CD8-positive, alpha-beta memory T cell (primary cell): ENCODE measurements around the gene CDK8. TPM values are rescaled to one million over a fixed set of nuclear protein-coding genes. Genes with fewer than 3 reads are reported as not detected.
"Not testable (repeated sequence)": the region's sequence is repeated elsewhere in the genome, so short reads cannot be mapped to it uniquely, and the experiment has no call there.

Experiments used
- CTCF ChIA-PET: fragments of 350-600 bp; sonication (Branson Sonifier 250); formaldehyde crosslinking; loops from one replicate; lab custom pipeline; 2021; ENCODE audit warnings: antibody characterized with exemption; lab: Charles Lee
- POLR2A ChIA-PET: fragments of 350-600 bp; sonication (Branson Sonifier 250); formaldehyde crosslinking; loops from one replicate; lab custom pipeline; 2021; ENCODE audit warnings: antibody characterized with exemption; lab: Charles Lee
- DNase-seq, 5 donors: peaks; one replicate each; pipeline versions ENCODE4 v3.0.0 to v3.0.0-alpha.2; 2020 to 2022; ENCODE audit warnings: mixed read lengths in 1 of 5
- H3K27ac ChIP-seq: one replicate; pipeline ENCODE4 v1.7.0; 2013; ENCODE audit warnings: low read depth, mild to moderate bottlenecking, low read length, moderate library complexity
- H3K27me3 ChIP-seq: 2 replicates; pipeline ENCODE4 v1.7.0; 2013; ENCODE audit warnings: low read length, mild to moderate bottlenecking; ENCODE audit not compliant: insufficient read depth, poor library complexity, severe bottlenecking
- H3K36me3 ChIP-seq: 2 replicates; pipeline ENCODE4 v1.7.0; 2013; ENCODE audit warnings: mild to moderate bottlenecking, low read length, moderate library complexity; ENCODE audit not compliant: insufficient read depth
- H3K4me1 ChIP-seq: 2 replicates; pipeline ENCODE4 v1.7.0; 2013; ENCODE audit warnings: mild to moderate bottlenecking, low read length, moderate library complexity; ENCODE audit not compliant: insufficient read depth
- H3K4me3 ChIP-seq: 2 replicates; pipeline ENCODE4 v1.7.0; 2013; ENCODE audit warnings: mild to moderate bottlenecking, low read length
- H3K9me3 ChIP-seq: 2 replicates; pipeline ENCODE4 v1.7.0; 2013; ENCODE audit warnings: mild to moderate bottlenecking, low read length
- H3K27ac Mint-ChIP-seq, 8 donors: one replicate each; pipeline ENCODE4 v1.8.0; 2020 to 2021; ENCODE audit warnings: mixed read lengths in 8 of 8, mild to moderate bottlenecking in 6 of 8, inconsistent platforms in 3 of 8, moderate library complexity in 3 of 8
- H3K27me3 Mint-ChIP-seq, 2 donors: one replicate each; pipeline ENCODE4 v1.8.0; 2020 to 2021; ENCODE audit warnings: mixed read lengths in 2 of 2, mild to moderate bottlenecking in 1 of 2, moderate library complexity in 1 of 2
- H3K36me3 Mint-ChIP-seq, 3 donors: one replicate each; pipeline ENCODE4 v1.8.0; 2020 to 2021; ENCODE audit warnings: mixed read lengths in 3 of 3, inconsistent platforms in 1 of 3, mild to moderate bottlenecking in 1 of 3
- H3K4me1 Mint-ChIP-seq, 3 donors: one replicate each; pipeline ENCODE4 v1.8.0; 2020 to 2021; ENCODE audit warnings: mixed read lengths in 3 of 3, inconsistent platforms in 1 of 3, mild to moderate bottlenecking in 1 of 3
- H3K4me3 Mint-ChIP-seq, 7 donors: one replicate each; pipeline ENCODE4 v1.8.0; 2020 to 2021; ENCODE audit warnings: mixed read lengths in 7 of 7, mild to moderate bottlenecking in 6 of 7, moderate library complexity in 4 of 7, inconsistent platforms in 2 of 7
- H3K9me3 Mint-ChIP-seq, 5 donors: one replicate each; pipeline ENCODE4 v1.8.0; 2020 to 2022; ENCODE audit warnings: mixed read lengths in 5 of 5, mild to moderate bottlenecking in 3 of 5, moderate library complexity in 2 of 5, inconsistent platforms in 1 of 5
- polyA plus RNA-seq: library from polyadenylated mRNA; unstranded; fragments of 300-500 nt; fragmentation: Illumina TruSeq; gene quantifications from one replicate; pipeline ENCODE4 v1.2.3, GENCODE V29; 2021
- total RNA-seq, 2 experiments: library from RNA; stranded (reverse); gene quantifications; one replicate each; pipeline ENCODE4 v1.2.3, GENCODE V29; 2021

CDK8 gene
- total and polyA plus RNA-seq, 3 experiments from 2014 or later = 4.8 to 28.0 (median 27.9) TPM

DNA sequence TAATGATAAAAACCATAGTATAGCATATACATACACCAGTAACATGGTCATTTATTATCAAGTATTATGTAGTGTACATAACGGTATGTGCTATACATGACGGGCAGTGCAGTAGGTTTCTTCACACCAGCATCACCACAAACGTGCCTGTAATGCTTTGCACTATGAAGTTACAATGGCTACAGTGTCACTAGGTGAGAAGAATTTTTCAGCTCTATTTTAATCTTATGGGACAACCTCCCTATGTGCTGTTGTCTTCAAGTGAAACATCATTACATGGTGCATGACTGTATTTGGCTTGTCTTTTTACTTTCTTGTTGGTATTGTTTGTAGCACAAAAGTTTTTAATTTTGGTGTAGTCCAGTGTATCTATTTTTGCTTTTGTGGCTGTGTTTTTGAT is 18.7 kb downstream of the CDK8 start:
- Histone ChIP-seq H3K36me3 (no peaks in the 10 kb centered on the region), H3K27me3 (no peaks in the 10 kb centered on the region), H3K9me3 (no peaks in the 10 kb centered on the region), H3K27ac (no peak overlapping the region), H3K4me3 (no peak overlapping the region), H3K4me1 (no peaks in the 10 kb centered on the region)
- Mint-ChIP-seq H3K9me3 (no peaks in the 10 kb centered on the region), H3K4me3 (no peak overlapping the region), H3K27me3 (no peaks in the 10 kb centered on the region), H3K4me1 (peaks cover 32 to 60% (median 46%) of the 10 kb centered on the region in 3 donors), H3K36me3 (no peaks in the 10 kb centered on the region), H3K27ac (no peak overlapping the region)
- no peak for DNase-seq
- CTCF ChIA-PET = interaction anchor here (1.2 kb wide), 1 partner anchor 20 kb away, joined by 3 read pairs; no protein-coding TSS in a partner anchor
- POLR2A ChIA-PET = no interaction called here

DNA sequence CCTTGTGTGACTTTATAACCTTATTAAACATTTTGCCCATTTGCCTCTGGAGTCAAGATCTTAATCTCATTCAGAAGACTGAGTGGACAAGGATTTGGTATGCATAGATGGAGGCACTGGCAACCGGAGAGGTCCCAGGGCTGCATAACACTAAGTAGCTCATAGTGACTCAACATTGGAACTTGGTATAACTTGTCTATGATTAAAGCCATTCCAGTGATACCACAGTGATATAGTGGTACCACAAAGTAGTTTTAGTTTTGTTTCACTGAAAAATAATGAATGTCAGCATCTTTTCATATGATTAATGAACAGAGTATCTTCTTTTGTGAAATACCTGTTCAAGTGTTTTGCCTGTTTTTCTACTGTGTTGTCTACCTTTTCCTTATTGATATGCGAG is 26.4 kb downstream of the CDK8 start:
- Histone ChIP-seq H3K36me3 (peaks cover 6% of the 10 kb centered on the region), H3K27ac (no peak overlapping the region), H3K4me1 (no peaks in the 10 kb centered on the region), H3K9me3 (no peaks in the 10 kb centered on the region), H3K4me3 (no peak overlapping the region), H3K27me3 (no peaks in the 10 kb centered on the region)
- Mint-ChIP-seq H3K4me1 (peaks cover 12 to 28% (median 22%) of the 10 kb centered on the region in 3 donors), H3K9me3 (no peaks in the 10 kb centered on the region), H3K27ac (peak overlapping the region in 1 of 8 donors; percentile 70), H3K27me3 (no peaks in the 10 kb centered on the region), H3K36me3 (peaks cover 2 to 17% (median 4%) of the 10 kb centered on the region in 3 donors), H3K4me3 (no peak overlapping the region)
- ChIA-PET POLR2A (no interaction called here), CTCF (no interaction called here)
- no peak for DNase-seq

GRCh38 chr13:26280822-26281221 is 26.9 kb downstream of the CDK8 start:
- peaks cover 16 to 31% (median 22%) of the 10 kb centered on the region in 3 donors for H3K4me1 Mint-ChIP-seq
- peaks cover 2 to 17% (median 4%) of the 10 kb centered on the region in 3 donors for H3K36me3 Mint-ChIP-seq
- DNase-seq = no peak
- ChIA-PET POLR2A (no interaction called here), CTCF (no interaction called here)
- peak overlapping the region in 1 of 8 donors; percentile 70 for H3K27ac Mint-ChIP-seq
- Histone ChIP-seq H3K27ac (no peak overlapping the region), H3K27me3 (no peaks in the 10 kb centered on the region), H3K4me1 (no peaks in the 10 kb centered on the region), H3K4me3 (no peak overlapping the region), H3K36me3 (peaks cover 6% of the 10 kb centered on the region), H3K9me3 (no peaks in the 10 kb centered on the region)
- H3K9me3 Mint-ChIP-seq = no peaks in the 10 kb centered on the region
- H3K4me3 Mint-ChIP-seq = no peak overlapping the region
- H3K27me3 Mint-ChIP-seq = no peaks in the 10 kb centered on the region

DNA sequence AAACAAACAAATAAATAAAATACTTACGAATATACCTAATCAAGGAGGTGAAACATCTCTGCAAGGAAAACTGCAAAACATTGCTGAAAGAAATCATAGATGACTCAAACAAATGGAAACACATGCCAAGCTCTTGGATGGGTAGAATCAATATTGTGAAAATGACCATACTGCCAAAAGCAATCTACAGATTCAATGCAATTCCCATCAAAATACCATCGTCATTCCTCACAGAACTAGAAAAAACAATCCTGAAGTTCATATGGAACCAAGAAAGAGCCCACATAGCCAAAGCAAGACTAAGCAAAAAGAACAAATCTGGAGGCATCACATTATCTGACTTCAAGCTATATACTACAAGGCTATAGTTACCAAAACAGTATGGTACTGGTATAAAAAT is 32.0 kb downstream of the CDK8 start:
- POLR2A ChIA-PET, H3K4me3 Mint-ChIP-seq, H3K27ac ChIP-seq, H3K27ac Mint-ChIP-seq, H3K36me3 ChIP-seq, H3K4me1 ChIP-seq, DNase-seq, H3K9me3 ChIP-seq, H3K9me3 Mint-ChIP-seq, H3K27me3 Mint-ChIP-seq, H3K27me3 ChIP-seq, H3K4me3 ChIP-seq: not testable (repeated sequence)
- CTCF ChIA-PET = interaction anchor here (1.3 kb wide), 1 partner anchor 24 kb away, joined by 4 read pairs; no protein-coding TSS in a partner anchor
- H3K36me3 Mint-ChIP-seq = peaks cover 2 to 10% (median 3%) of the 10 kb centered on the region in 3 donors
- peaks cover 4 to 19% (median 19%) of the 10 kb centered on the region in 3 donors for H3K4me1 Mint-ChIP-seq

DNA sequence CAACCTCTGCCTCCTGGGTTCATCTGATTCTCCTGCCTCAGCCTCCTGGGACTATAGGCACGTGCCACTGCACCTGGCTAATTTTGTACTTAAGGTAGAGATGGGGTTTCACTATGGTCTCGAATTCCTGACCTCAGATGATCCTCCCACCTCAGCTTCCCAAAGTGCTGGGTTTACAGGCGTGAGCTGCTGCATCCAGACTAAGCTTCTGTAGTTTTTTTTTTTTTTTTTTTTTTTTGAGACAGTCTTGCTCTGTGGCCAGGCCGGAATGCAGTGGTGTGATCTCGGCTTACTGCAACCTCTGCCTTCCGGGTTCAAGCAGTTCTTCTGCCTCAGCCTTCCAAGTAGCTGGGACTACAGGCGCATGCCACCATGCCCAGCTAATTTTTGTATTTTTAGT is 34.9 kb downstream of the CDK8 start:
- H3K36me3 Mint-ChIP-seq, H3K27ac ChIP-seq, DNase-seq, H3K4me1 ChIP-seq, H3K9me3 ChIP-seq, H3K4me3 ChIP-seq, H3K9me3 Mint-ChIP-seq, H3K27me3 ChIP-seq, POLR2A ChIA-PET, H3K27me3 Mint-ChIP-seq, H3K36me3 ChIP-seq, H3K4me3 Mint-ChIP-seq, CTCF ChIA-PET: not testable (repeated sequence)
- H3K27ac Mint-ChIP-seq = peak overlapping the region in 1 of 8 donors; percentile 52
- peaks cover 20 to 36% (median 28%) of the 10 kb centered on the region in 3 donors for H3K4me1 Mint-ChIP-seq

DNA sequence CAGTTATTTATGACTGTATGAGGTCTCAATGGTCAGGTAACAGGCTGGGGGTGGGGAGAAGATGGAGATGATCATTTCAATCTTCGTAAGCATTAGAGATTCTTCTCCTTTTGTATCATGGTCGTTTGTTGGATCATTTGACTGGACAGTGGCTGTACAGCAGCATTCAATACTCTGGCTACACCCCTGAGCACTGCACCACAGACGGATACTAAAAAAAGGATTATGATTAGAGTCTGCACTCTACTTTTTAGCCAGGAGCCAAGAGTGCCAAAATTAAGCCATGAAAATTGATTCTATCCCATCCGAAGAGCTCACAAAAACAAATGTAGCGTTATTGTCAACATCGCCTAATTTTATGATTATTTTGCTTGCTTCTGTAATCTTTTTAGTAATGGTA is 41.9 kb downstream of the CDK8 start:
- Histone ChIP-seq H3K27me3 (no peaks in the 10 kb centered on the region), H3K9me3 (no peaks in the 10 kb centered on the region), H3K4me1 (no peaks in the 10 kb centered on the region), H3K36me3 (no peaks in the 10 kb centered on the region), H3K27ac (no peak overlapping the region), H3K4me3 (no peak overlapping the region)
- Mint-ChIP-seq H3K4me3 (no peak overlapping the region), H3K4me1 (peaks cover 48 to 81% (median 68%) of the 10 kb centered on the region in 3 donors), H3K36me3 (peaks cover 0 to 2% (median 0%) of the 10 kb centered on the region in 3 donors), H3K9me3 (no peaks in the 10 kb centered on the region), H3K27me3 (no peaks in the 10 kb centered on the region), H3K27ac (no peak overlapping the region)
- DNase-seq = no peak
- ChIA-PET CTCF (no interaction called here), POLR2A (no interaction called here)

DNA sequence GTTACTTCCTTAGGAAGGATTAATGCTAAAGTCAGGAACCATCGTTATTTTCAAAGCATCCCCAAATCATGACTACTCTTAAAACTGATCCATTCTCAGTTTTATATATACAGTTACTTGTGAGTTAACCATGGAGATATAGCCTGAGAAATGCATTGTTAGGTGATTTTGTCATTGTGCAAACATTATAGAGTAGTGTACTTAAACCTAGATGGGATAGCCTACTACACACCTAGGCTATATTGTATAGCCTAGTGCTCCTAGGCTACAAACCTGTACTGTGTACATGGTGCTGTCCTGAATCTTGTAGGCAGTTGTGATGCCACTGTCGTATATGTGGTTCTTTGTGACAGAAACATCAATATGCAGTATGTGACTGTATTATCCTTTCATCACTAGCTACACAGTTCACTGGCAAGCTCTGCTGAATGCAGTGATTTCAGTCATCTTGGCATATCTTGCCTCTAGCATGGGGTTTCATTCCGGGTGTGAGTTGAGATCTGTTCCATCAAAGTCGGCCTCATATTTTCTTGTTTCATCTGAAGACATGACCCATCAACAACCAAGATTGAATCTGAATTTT is 45.3 kb downstream of the CDK8 start:
- peaks cover 0 to 3% (median 2%) of the 10 kb centered on the region in 3 donors for H3K36me3 Mint-ChIP-seq
- ChIA-PET CTCF (no interaction called here), POLR2A (no interaction called here)
- H3K27ac Mint-ChIP-seq = no peak overlapping the region
- no peak overlapping the region for H3K4me3 Mint-ChIP-seq
- H3K9me3 Mint-ChIP-seq = no peaks in the 10 kb centered on the region
- Histone ChIP-seq H3K4me1 (no peaks in the 10 kb centered on the region), H3K36me3 (no peaks in the 10 kb centered on the region), H3K9me3 (no peaks in the 10 kb centered on the region), H3K27ac (no peak overlapping the region), H3K27me3 (no peaks in the 10 kb centered on the region), H3K4me3 (no peak overlapping the region)
- no peak for DNase-seq
- no peaks in the 10 kb centered on the region for H3K27me3 Mint-ChIP-seq
- H3K4me1 Mint-ChIP-seq = peaks cover 60 to 88% (median 84%) of the 10 kb centered on the region in 3 donors

GRCh38 chr13:26300140-26300539 is 46.2 kb downstream of the CDK8 start:
- H3K27me3 ChIP-seq = no peaks in the 10 kb centered on the region
- no peak overlapping the region for H3K4me3 ChIP-seq
- Mint-ChIP-seq H3K27me3 (no peaks in the 10 kb centered on the region), H3K9me3 (no peaks in the 10 kb centered on the region), H3K27ac (no peak overlapping the region), H3K4me3 (no peak overlapping the region), H3K36me3 (peaks cover 0 to 3% (median 2%) of the 10 kb centered on the region in 3 donors), H3K4me1 (peaks cover 60 to 88% (median 87%) of the 10 kb centered on the region in 3 donors)
- CTCF ChIA-PET = no interaction called here
- POLR2A ChIA-PET = no interaction called here
- no peak overlapping the region for H3K27ac ChIP-seq
- no peaks in the 10 kb centered on the region for H3K36me3 ChIP-seq
- no peaks in the 10 kb centered on the region for H3K9me3 ChIP-seq
- H3K4me1 ChIP-seq = no peaks in the 10 kb centered on the region
- DNase-seq = no peak
